ENCODE results near the gene MLF1. TPM values are rescaled to one million over a fixed set of nuclear protein-coding genes. Genes with fewer than 3 reads are reported as not detected.

The MLF1 gene, protein sequence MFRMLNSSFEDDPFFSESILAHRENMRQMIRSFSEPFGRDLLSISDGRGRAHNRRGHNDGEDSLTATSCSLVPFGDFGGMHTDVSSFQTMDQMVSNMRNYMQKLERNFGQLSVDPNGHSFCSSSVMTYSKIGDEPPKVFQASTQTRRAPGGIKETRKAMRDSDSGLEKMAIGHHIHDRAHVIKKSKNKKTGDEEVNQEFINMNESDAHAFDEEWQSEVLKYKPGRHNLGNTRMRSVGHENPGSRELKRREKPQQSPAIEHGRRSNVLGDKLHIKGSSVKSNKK
- 70.6 and 86.1 TPM in 2 replicates for polyA plus RNA-seq

DNA sequence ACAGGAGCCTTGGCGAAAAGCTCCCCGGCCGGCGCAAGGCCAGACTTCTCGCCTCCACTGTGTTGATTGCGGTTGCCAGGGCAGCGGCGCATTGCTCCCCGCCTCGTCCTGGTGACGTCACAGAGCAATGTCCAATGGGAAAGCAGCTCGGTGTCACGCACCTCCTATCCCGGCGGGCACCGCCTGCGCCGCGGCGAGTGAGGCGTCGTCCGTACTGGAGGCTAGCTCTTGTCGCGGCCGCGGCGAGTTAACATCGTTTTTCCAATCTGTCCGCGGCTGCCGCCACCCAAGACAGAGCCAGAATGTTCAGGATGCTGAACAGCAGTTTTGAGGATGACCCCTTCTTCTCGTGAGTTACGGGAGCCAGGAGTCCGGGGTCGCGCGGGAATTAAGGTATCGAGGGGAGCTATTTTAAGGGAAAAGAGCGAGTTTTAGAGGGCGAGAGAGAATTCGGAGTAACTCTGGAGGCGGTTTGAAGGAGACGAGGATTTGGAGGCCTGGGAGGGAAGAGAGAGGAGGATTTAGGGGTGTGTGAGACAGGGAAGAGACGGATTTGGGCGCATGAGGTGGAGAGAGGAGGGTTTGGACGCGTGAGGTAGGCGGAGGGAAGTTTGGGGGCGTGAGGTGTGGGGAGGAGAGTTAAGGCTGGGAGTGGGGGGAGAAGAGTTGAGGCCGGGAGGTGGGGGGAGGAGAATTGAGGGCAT is at the start of gene MLF1:
TSS of gene MLF1 (plus strand) at position 196 of the 704 bp plus-strand sequence. CDS start at position 303, 107 bp downstream.

DNA sequence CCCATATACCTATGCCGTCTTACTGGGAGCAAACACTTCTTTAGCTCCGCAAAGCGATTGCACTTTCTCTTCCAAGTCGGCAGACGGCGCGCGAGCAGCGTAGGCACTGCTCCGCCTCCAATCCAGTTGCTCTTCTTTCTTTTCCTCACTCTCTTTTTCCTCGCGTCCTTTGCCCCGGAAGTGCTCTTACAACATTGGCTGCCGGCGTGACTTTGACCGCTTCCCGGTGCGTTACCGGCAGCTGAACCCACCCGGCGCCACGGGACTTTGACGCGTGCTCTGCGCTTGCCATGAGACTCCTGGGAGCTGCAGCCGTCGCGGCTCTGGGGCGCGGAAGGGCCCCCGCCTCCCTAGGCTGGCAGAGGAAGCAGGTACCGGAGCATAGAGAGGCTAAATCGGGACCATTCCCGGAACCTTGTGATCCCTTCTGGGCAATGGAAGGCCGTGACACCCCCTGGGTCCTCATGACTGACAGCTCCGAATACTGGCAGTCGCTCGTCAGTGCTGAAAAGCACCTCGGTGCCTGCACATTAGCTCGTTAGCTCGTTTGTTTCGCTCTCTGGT is 73.4 kb downstream of the MLF1 start, which contains the start of gene GFM1:
TSS of gene GFM1 (plus strand) at position 183 of the 564 bp plus-strand sequence. CDS start at position 291, 108 bp downstream.

Other genes with a start within 250 kb of the MLF1 start
- gene GFM1, start 73.3 kb downstream of the MLF1 start, polyA plus RNA-seq: 57.0 and 89.6 TPM in 2 replicates
- 6.4 and 11.9 TPM in 2 replicates for gene LXN, start 101.5 kb downstream of the MLF1 start, polyA plus RNA-seq
- gene RARRES1, start 161.3 kb downstream of the MLF1 start, polyA plus RNA-seq: 0.71 and 2.4 TPM in 2 replicates
- gene MFSD1, start 230.9 kb downstream of the MLF1 start, polyA plus RNA-seq: 19.8 and 24.5 TPM in 2 replicates